GM21515 (cell line): ENCODE data around the gene MECR.

Source experiments
- ATAC-seq: cut with Tn5 transposase; IDR thresholded peaks from one replicate; pipeline ENCODE4 v1.9.1; 2021; ENCODE audit not compliant: unreplicated experiment

The MECR gene

GRCh38 chr1:29255134-29255666 is 24.5 kb upstream of the MECR start:
- ATAC-seq: no peak

DNA sequence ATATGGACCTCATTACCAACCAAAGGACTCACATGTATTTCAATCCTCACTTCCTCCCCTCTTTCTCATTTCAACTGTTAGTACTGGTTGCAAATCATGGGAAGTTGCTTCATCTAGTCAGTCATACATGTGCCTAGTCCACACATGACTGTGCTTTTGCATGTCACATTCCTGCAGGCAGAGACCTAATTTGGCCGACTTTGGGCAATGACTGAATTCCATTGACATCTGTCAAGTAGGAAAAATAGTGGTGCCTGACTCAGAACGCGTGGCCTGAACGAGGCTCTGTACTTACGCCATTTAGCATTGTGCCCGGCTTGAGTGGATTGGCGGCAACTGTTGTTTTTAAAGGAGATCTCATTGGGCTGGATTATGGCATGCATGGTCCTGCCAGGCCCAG is 23.6 kb upstream of the MECR start:
- ATAC-seq: no peak

DNA sequence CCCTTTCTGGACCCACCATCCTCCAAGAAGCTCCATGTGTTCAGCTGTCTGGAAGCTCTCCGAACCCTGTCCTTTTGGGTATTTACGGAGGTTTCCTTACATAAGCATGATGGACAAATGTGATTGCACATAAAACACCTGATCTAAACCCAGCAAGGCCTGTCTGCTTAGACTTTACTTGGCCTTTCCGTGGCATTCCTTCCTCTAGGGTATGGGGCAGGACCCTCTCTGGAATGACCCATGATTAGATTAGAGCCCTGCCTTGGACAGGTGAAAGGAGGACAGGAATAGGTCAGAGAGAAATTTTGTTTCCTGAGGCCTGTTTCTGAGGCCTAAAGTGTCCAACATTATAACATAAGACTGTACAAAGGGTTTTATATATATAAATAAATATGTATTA is 22.4 kb upstream of the MECR start:
- no peak for ATAC-seq

DNA sequence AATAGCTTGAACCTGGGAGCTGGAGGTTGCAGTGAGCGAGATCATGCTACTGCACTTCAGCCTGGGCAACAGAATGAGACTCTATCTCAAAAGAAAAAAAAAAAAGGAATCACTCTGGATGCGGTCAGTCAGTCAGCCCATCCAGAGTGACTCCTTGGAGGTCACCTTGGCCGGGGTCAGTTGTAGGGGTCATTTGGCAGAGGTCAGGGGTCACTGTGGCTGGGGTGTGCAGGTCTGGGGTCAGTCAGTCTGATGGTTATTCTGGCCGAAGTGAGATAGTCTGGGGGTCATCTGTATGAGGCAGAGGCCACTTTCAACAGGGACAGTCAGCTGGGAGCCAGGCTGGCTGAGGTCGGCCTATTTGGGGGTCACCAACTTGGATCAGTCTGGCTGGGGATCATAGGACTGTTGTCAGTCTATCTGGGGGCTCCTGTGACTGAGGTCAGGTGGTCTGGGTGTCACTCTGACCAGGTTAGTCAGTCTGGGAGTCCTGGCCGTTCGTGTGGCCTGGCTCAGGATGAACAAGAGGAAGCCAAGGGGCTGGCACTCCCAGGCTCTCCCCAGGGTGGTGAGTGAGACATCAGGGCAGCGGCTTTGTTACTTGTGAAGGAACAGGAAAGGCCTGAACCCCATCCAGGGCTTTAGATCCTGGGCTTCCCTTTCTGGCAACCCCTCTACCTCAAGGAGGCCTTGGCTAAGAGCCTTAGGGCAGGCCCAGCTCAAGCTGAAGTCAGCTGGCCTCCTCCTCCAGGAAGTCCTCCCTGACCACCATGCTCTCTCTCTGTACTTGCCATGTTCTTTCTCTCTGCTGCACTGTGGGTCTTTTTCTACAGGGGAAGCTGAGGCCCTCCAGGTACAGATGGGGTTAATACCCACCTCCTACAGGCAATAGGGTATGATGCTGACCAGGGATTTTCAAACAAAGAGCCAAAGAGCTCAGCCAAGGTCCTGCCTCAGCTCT is 20.7 kb upstream of the MECR start:
- no peak for ATAC-seq

DNA sequence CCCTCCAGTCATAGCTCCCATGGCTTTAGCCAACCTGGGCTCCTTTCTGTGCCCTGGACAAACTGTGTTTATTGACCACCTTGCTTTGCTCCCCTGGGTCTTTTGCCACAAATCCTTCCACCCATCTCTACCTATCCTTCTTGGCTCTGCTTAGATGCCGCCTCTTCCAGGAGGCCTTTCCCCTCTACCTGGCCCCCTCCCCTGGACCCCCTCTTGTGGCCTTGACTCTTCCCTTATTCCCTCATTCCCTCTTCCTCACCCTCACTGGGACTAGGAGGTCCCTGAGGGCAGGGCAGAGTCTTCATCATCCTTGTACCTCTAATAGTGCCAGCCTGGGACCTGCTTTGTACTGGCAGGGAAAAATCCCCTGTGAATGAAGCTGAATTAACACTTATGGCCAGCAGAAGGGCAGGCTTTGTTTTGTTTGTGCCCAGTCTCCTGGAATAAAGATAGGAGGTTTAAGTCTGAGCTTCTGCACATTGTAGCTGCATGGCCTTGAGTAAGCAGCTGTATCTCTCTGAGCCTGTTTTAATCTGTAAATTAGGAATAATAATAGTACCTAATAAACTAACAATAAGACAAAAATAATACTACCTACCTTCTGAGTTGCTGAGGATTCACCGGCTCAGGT is 19.3 kb upstream of the MECR start:
- no peak for ATAC-seq

- no peak for ATAC-seq
Measured at GRCh38 chr1:29249170-29249691, 18.5 kb upstream of the MECR start.

- ATAC-seq: no peak
Measured at GRCh38 chr1:29248409-29248808, 17.7 kb upstream of the MECR start.

DNA sequence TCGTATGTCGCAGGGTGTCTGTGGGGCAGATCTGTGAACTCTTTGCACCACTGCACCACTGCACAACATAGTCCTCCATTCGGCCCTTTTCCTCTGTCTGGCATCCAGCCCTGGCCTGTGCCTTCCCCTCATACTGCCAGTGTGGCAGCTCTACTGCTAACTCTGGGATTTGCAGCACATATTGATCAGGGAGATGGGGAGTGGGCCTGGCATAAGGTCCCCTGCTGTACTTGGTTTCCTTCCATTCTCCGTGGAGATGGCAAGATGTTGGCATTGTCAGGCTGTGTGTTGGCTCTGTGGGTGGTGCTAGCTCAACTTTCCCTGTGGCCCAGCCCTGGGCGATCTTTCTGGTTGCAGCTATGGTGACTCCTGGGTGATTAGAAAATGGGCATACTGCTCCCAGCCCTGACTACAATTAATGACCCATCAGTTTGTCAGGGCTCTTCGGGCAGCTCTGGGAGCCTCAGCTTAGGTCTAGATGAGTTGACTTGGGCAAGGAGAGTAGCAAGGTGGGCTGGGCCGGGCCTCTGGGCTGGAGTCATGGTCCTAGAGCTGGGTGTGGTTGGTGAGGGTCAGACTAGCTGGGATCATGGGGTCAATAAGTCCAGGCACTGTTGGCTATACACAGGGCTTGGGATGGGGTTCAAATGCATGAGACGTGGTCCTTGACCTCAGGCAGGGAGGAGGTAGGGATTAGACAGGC is 17.0 kb upstream of the MECR start:
- no peak for ATAC-seq

- ATAC-seq: no peak
Measured at GRCh38 chr1:29247044-29247443, 16.3 kb upstream of the MECR start.

DNA sequence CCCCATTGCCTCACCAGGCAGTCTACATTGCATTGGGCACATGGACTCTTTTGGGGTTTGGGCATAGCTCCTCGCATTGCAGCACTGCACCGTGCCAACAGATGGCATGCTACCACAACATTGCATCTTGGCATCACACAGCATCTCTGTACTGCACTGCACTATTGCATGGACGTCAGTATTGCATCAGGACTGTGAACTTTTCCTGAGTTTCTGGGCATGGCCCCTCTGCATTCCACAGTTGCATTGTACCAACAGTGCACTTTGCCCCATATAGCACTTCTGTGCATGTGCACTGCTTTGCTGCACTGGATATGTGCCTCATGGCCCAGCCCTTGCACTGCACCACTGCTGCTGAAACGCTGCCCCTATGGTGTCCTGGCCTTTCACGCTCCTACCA is 15.1 kb upstream of the MECR start:
- no peak for ATAC-seq

DNA sequence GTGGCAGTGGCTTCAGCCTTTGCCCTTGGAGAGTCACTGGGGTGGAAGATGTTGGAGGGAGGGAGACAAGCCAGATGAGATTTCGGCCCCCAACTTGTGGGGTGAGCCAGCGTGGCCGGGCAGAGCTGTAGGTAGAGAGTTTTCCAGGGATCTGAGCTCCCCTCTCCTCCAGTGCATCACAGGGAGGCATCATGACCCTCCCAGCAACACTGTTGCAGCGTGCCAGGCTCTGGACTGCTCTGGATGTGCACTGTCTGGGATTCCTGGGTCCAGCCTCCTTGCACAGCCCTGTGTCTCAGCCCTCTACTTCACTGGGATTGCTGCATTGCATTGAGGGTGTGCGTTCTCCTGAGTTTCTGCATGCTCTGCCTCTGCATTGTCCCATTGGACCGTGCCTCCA is 14.5 kb upstream of the MECR start:
- ATAC-seq: no peak

- no peak for ATAC-seq
Measured at GRCh38 chr1:29243871-29244200, 13.1 kb upstream of the MECR start.

DNA sequence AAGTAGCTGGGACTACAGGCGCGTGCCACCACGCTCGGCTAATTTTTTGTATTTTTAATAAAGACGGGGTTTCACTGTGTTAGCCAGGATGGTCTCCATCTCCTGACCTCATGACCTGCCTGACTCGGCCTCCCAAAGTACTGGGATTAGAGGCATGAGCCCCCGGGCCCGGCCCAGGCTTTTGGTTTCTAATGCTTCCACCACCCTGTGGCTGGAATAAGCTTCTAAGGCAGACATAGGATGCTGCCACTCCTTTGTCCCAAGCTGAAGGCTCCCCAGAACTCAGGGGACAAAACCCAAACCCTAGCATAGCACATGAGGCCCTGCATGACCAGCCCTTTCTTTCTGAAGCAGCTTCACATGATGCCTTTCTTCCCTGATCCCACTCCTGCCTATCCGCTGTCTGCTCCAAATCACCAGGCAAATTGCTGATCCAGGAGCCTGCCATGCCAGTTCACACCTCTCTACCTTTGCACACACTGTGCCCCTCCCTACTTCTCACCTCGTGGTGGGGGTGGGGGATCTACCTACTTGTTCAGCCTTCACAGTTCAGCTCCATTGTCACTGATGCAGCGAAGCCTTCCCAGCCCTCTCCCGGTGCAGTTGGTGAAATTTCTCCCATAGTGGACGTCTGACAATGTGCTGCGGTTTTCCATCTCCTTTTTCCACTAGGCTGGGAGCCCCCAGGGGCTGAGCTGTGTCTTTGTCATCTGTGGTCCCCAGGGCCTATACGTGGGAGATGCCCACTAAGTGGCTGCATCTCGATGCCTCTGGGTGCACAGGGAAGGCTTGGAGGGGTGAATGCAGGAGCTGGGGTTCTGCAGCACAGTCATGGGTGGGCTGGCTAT is 12.5 kb upstream of the MECR start:
- no peak for ATAC-seq

DNA sequence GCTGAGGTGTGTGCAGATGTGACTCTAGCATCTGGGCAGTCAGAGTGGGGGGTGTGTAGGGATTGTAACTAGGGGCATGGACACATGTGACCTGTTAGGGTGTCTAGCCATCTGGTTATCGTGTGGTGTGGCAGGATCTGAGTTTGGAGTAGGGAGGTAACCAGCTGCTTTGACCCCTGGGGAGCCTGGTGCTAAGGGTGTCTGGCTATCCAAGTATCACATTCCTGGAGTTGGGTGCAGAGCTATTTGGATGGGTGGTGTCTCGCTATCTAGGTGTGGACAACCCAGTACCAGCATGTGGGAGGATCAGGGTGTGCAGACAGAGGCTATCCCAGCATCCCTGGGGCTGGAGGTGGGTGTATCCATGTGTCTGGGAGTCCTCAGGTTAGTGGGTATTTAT is 10.3 kb upstream of the MECR start:
- ATAC-seq: no peak

GRCh38 chr1:29240400-29240837 is 9.7 kb upstream of the MECR start:
- ATAC-seq: no peak

DNA sequence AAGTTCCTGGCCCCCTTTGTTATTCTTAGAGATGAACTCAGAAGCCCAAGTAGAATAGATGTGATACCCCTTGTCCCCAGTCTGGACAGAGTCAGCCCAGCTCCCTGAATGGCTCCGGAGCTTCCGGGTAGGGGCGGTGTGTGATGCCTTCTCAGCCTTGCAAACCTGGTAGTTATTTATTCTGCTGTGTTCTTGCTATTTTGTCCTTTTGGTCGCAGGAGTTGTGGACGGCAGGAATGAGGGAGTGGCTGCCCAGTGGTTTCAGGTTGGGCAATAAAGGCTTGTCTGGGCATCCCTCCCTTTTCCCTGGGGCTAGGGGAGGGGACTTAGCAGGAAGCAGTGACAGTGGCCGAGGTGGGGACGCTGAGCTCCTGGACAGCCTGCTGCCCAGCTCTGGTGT is 8.4 kb upstream of the MECR start:
- ATAC-seq: no peak

DNA sequence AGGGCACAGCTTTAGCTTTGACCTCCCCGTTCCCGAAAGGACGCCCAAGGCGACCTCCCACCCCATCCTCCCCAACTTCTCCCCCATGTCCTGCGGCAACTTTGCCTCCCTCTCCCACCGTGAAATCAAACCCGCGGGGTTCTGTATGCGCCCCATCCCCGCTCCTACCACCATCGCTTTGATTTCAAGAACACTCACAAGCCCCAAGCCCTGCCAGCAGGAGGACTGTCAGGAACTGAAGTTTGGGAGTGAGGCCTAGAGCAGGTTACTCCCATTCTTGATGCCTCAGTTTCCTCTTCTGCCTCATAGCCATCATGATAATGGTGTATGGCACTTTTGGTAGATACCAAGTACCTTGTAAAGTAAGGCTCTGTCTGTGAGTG is 7.9 kb upstream of the MECR start:
- ATAC-seq: no peak

DNA sequence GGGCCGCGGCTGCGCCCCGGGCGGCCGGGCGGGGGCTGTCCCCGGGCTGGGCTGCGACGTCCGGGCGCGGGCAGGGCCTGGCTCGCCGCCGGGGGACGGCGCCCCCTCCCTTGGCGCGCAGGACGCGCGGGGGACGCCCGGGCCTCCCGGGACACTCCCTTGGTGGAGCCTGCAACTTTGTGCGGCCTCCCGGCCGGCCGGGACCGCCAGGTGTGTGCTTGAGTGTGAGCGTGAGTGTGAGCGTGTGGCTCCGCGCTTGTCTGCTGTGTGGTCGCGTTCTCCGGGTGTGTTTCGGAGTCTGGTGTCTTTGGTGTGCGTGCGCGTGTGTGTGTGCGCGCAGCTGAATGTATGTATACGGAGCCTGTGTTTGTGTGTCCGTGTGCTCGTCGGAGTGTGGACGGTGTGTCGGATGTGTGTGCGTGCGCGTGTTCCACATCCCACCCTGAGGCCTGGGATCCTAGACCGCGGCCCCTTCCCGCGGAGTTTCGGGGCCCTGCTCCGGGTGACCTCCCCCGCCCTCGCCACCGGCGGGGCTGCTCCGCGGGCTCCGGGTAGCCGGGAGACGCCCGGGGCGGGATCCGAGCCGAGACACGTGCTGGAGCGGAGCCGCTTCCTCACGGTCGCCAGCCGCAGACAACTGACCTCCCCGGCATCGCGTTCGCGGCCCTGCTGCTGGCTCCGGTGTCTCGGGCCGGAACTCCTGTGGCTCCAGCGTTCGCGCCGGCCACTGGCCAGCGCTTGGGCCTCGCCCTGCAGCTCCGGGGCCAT is 7.3 kb upstream of the MECR start:
- ATAC-seq: no peak

DNA sequence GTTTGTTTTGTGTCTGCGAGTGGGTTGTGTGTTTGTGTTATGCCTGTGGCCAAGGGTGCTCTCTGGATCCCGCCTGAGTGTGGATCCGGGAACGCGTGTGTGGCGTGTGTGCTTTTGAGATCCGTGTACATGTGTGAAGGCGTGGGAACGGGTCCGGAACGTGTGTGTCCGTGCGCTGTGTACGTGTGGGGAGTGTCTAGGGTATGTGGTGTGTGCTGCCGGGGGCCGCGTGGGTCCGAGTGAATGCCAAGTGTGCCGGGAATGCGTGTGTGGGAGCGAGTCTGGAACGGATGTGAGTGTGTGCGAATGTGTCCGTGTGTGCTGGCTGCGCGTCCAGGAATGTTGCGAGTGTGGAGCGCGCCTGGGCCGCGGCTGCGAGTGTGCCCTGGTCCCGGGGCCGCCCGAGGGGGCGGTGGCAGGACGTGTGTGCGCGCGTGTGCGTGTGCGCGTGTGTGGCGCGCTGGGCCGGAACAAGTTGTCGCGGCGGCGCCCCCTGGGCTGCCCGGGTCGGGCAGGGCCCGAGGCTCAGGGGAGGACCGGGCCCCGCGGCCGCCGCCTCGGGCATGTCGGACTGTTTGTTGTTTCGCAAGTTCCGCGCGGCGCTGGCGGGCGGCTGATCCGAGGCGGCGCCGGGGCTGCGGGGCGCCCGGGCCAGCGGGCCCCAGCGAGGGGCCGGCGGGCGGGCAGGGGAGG is 6.5 kb upstream of the MECR start:
- no peak for ATAC-seq
